Bronchial epithelial cell (primary cell): Measurements from ENCODE around the gene RAB40C. TPM values are rescaled to one million over a fixed set of nuclear protein-coding genes. Genes with fewer than 3 reads are reported as not detected.
A peak's percentile ranks its signal among the peaks of the same experiment; 100 is the strongest.

Experiments
- DNase-seq: peaks from one replicate; pipeline ENCODE4 v3.0.0-alpha.2; 2010; ENCODE audit warnings: low read depth
- FAIRE-seq: peaks from 2 replicates; lab custom pipeline; 2011; peaks lifted over from hg19 to GRCh38; lab: Jason Lieb, UNC
- H3K27me3 ChIP-seq: 2 replicates; pipeline ENCODE4 v1.5.1; 2011; ENCODE audit warnings: low read length; ENCODE audit not compliant: control insufficient read depth, insufficient read depth
- H3K36me3 ChIP-seq: 2 replicates; pipeline ENCODE4 v1.5.1; 2011; ENCODE audit warnings: low read length; ENCODE audit not compliant: control insufficient read depth, insufficient read depth
- H3K4me3 ChIP-seq: 2 replicates; pipeline ENCODE4 v1.5.1; 2011; ENCODE audit warnings: mild to moderate bottlenecking, low read depth, low read length, control low read depth
- total RNA-seq: library from RNA; depleted of rRNA; stranded (reverse); fragments of >200 nt; gene quantifications from 2 replicates; pipeline ENCODE4 v1.2.1, GENCODE V29; 2014
- TF ChIP-seq, protein P1 (sequence below): IDR thresholded peaks from 2 replicates; pipeline ENCODE4 v1.5.1; 2011; ENCODE audit warnings: mild to moderate bottlenecking, moderate library complexity, low read length, control low read depth, inconsistent platforms; ENCODE audit not compliant: insufficient read depth, severe bottlenecking

The RAB40C gene
- total RNA-seq, 1 donor from 2014 or later: 10.8 TPM

DNA sequence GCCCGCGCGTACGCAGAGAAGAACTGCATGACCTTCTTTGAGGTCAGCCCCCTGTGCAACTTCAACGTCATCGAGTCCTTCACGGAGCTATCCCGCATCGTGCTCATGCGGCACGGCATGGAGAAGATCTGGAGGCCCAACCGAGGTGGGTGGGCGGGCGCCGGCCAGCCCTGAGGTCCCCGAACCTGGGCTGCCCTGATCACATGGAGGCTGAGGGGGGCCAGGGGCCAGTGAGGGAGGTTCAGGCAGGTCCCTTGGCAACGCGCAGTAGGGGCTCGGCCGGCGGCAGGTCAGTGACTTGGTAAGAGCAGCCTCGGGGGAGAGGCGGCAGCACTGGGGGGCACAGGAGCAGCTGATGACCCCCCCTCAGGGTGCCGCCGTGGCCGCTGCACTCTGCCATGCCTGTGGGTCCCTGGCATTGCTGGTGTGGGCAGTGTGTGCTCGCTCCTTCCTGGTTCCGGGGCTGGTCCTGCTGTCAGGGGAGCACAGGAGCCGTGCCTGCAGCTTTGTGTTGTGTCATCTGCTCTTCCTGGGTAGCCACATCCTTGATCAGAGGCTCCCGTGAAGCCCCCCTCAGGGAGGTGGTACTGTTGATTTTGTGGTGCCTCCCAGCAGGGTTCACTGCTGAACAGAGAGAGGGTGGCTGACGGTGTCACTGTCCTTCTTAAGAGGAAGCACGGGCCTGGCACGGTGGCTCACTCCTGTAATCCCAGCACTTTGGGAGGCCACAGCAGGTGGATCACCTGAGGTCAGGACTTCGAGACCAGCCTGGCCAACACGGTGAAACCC, 36.3 kb downstream of the RAB40C start:
- H3K36me3 ChIP-seq: peaks cover 3% of the 10 kb centered on the region
- H3K4me3 ChIP-seq: no peak overlapping the region
- TF ChIP-seq, protein P1, sequence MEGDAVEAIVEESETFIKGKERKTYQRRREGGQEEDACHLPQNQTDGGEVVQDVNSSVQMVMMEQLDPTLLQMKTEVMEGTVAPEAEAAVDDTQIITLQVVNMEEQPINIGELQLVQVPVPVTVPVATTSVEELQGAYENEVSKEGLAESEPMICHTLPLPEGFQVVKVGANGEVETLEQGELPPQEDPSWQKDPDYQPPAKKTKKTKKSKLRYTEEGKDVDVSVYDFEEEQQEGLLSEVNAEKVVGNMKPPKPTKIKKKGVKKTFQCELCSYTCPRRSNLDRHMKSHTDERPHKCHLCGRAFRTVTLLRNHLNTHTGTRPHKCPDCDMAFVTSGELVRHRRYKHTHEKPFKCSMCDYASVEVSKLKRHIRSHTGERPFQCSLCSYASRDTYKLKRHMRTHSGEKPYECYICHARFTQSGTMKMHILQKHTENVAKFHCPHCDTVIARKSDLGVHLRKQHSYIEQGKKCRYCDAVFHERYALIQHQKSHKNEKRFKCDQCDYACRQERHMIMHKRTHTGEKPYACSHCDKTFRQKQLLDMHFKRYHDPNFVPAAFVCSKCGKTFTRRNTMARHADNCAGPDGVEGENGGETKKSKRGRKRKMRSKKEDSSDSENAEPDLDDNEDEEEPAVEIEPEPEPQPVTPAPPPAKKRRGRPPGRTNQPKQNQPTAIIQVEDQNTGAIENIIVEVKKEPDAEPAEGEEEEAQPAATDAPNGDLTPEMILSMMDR: no peak
- H3K27me3 ChIP-seq: no peaks in the 10 kb centered on the region
- no peak for DNase-seq
- no peak for FAIRE-seq

GRCh38 chr16:626787-627453, 37.1 kb downstream of the RAB40C start:
- no peak for FAIRE-seq
- Histone ChIP-seq H3K36me3 (peaks cover 3% of the 10 kb centered on the region), H3K4me3 (no peak overlapping the region), H3K27me3 (no peaks in the 10 kb centered on the region)
- DNase-seq: peak; percentile 90
- TF ChIP-seq, protein P1: no peak

- Histone ChIP-seq H3K4me3 (no peak overlapping the region), H3K27me3 (no peaks in the 10 kb centered on the region), H3K36me3 (peaks cover 3% of the 10 kb centered on the region)
- no peak for DNase-seq
- TF ChIP-seq, protein P1: no peak
- no peak for FAIRE-seq
These were observed 37.8 kb downstream of the RAB40C start for GRCh38 chr16:627454-628239.

DNA sequence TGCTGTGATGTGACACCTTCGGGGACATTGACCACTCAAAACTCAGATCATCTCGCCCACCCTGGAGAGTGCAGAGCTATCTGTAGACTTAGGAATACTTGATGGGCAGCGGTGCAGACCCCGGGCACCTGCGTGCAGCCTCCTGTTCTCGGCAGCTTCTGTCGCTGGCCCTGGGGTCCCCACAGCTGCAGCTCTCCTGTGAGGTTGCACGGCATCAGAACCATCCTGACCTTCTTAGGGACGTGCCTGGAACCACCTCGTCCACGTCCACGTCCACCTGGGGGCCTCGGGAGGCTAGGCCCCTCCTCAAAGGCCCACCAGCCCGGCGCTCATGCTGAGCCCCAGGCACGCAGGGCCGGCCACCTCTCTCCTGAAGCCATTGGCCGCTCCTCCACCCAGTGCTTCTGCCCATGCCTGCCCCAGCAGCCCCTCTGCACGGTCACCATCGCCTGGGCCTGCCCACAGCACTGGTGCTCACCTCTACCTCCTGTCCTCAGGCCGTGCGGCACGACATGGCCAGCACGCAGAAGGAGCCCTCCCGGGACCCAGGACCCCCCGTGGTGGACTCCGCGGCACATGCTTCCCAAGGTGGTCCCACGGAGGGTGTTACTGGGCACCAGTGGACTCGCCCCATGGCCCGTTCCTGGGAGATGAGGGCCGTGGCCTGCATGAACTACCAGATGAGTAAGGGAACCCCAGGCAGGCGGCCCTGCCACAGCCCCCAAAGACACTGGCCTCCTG, 38.6 kb downstream of the RAB40C start:
- TF ChIP-seq, protein P1: no peak
- H3K27me3 ChIP-seq: no peaks in the 10 kb centered on the region
- FAIRE-seq: no peak
- DNase-seq: no peak
- H3K36me3 ChIP-seq: peaks cover 3% of the 10 kb centered on the region
- no peak overlapping the region for H3K4me3 ChIP-seq

- no peak for DNase-seq
- no peak for FAIRE-seq
- H3K4me3 ChIP-seq: no peak overlapping the region
- H3K36me3 ChIP-seq: peaks cover 6% of the 10 kb centered on the region
- H3K27me3 ChIP-seq: no peaks in the 10 kb centered on the region
- TF ChIP-seq, protein P1: no peak
These were observed 39.4 kb downstream of the RAB40C start for GRCh38 chr16:629185-629832.
